ENCODE data around the gene ZNF317.
"Not testable (repeated sequence)": the region's sequence is repeated elsewhere in the genome, so short reads cannot be mapped to it uniquely, and the experiment has no call there.

The ZNF317 gene

GRCh38 chr19:9178901-9179300 is 38.7 kb downstream of the ZNF317 start, which contains the start of gene OR7D2:
TSS of gene OR7D2 (plus strand) at chr19:9178979. CDS start at chr19:9185782, 6,803 bp downstream.
- no peak for DNase-seq

- no peak for DNase-seq
Measured at GRCh38 chr19:9183000-9183399, 42.8 kb downstream of the ZNF317 start.

GRCh38 chr19:9187191-9187590 is 47.0 kb downstream of the ZNF317 start:
- no peak for DNase-seq

GRCh38 chr19:9189535-9189934 is 49.3 kb downstream of the ZNF317 start:
- no peak for DNase-seq

GRCh38 chr19:9198044-9198443 is 57.8 kb downstream of the ZNF317 start:
- not testable (repeated sequence) for DNase-seq

- DNase-seq = peak; percentile 27
Measured at GRCh38 chr19:9205501-9206113, 65.4 kb downstream of the ZNF317 start.

Data from GDM1 (cell line).